Measurements from ENCODE around the gene ITM2C. TPM values are rescaled to one million over a fixed set of nuclear protein-coding genes. Genes with fewer than 3 reads are reported as not detected.

The ITM2C gene
- polyA plus RNA-seq (ENCODE audit: insufficient read length), result 836 TPM
- long read RNA-seq, donor 1, transcript ITM2C-210 (1 exons, 501 nt), result minor isoform, 164 of 741 reads
- long read RNA-seq, donor 1, transcript ITM2C-202 (6 exons, 2,078 nt), result major isoform, 435 of 741 reads
- long read RNA-seq, donor 1, transcript ITM2C-203 (5 exons, 1,889 nt), result minor isoform, 9 of 741 reads
- long read RNA-seq, donor 1, partial matches to known transcripts, result 75 of 741 reads
- long read RNA-seq, donor 1, other reads (novel, unspliced or antisense), result 54 of 741 reads
- long read RNA-seq, donor 2, transcript ITM2C-202 (6 exons, 2,078 nt), result major isoform, 340 of 511 reads
- long read RNA-seq, donor 2, transcript ITM2C-203 (5 exons, 1,889 nt), result minor isoform, 7 of 511 reads
- long read RNA-seq, donor 2, transcript ITM2C-210 (1 exons, 501 nt), result minor isoform, 96 of 511 reads
- long read RNA-seq, donor 2, partial matches to known transcripts, result 35 of 511 reads
- long read RNA-seq, donor 2, other reads (novel, unspliced or antisense), result 30 of 511 reads
- long read RNA-seq, donor 3, transcript ITM2C-202 (6 exons, 2,078 nt), result major isoform, 252 of 484 reads
- long read RNA-seq, donor 3, transcript ITM2C-210 (1 exons, 501 nt), result minor isoform, 143 of 484 reads
- long read RNA-seq, donor 3, partial matches to known transcripts, result 61 of 484 reads
- long read RNA-seq, donor 3, other reads (novel, unspliced or antisense), result 28 of 484 reads
- long read RNA-seq, donor 4, transcript ITM2C-202 (6 exons, 2,078 nt), result minor isoform, 10 of 58 reads
- long read RNA-seq, donor 4, transcript ITM2C-210 (1 exons, 501 nt), result major isoform, 35 of 58 reads
- long read RNA-seq, donor 4, partial matches to known transcripts, result 13 of 58 reads
- long read RNA-seq, donor 4, other reads (novel, unspliced or antisense), result 0 of 58 reads
- long read RNA-seq, donor 5, transcript ITM2C-202 (6 exons, 2,078 nt), result major isoform, 631 of 994 reads
- long read RNA-seq, donor 5, transcript ITM2C-210 (1 exons, 501 nt), result minor isoform, 228 of 994 reads
- long read RNA-seq, donor 5, transcript ITM2C-203 (5 exons, 1,889 nt), result minor isoform, 13 of 994 reads
- long read RNA-seq, donor 5, transcript ITM2C-201 (5 exons, 1,888 nt), result minor isoform, 5 of 994 reads
- long read RNA-seq, donor 5, partial matches to known transcripts, result 39 of 994 reads
- long read RNA-seq, donor 5, other reads (novel, unspliced or antisense), result 78 of 994 reads
- long read RNA-seq, donor 6, transcript ITM2C-202 (6 exons, 2,078 nt), result major isoform, 451 of 744 reads
- long read RNA-seq, donor 6, transcript ITM2C-210 (1 exons, 501 nt), result minor isoform, 157 of 744 reads
- long read RNA-seq, donor 6, transcript ITM2C-203 (5 exons, 1,889 nt), result minor isoform, 12 of 744 reads
- long read RNA-seq, donor 6, partial matches to known transcripts, result 73 of 744 reads
- long read RNA-seq, donor 6, other reads (novel, unspliced or antisense), result 49 of 744 reads
- long read RNA-seq, donor 7, transcript ITM2C-203 (5 exons, 1,889 nt), result minor isoform, 12 of 823 reads
- long read RNA-seq, donor 7, transcript ITM2C-210 (1 exons, 501 nt), result minor isoform, 156 of 823 reads
- long read RNA-seq, donor 7, transcript ITM2C-202 (6 exons, 2,078 nt), result major isoform, 512 of 823 reads
- long read RNA-seq, donor 7, partial matches to known transcripts, result 72 of 823 reads
- long read RNA-seq, donor 7, other reads (novel, unspliced or antisense), result 68 of 823 reads
- long read RNA-seq, donor 8, transcript ITM2C-210 (1 exons, 501 nt), result minor isoform, 40 of 207 reads
- long read RNA-seq, donor 8, transcript ITM2C-202 (6 exons, 2,078 nt), result major isoform, 142 of 207 reads
- long read RNA-seq, donor 8, partial matches to known transcripts, result 0 of 207 reads
- long read RNA-seq, donor 8, other reads (novel, unspliced or antisense), result 23 of 207 reads

GRCh38 chr2:230864605-230865306 lies at the start of gene ITM2C:
Gene ITM2C (plus strand): TSS chr2:230864942. CDS start chr2:230865026, 84 bp downstream.
- no peak for DNase-seq

- no peak for DNase-seq
Observed at GRCh38 chr2:230815088-230815487, 49.7 kb upstream of the ITM2C start.

GRCh38 chr2:230816735-230817134 lies 48.0 kb upstream of the ITM2C start:
- no peak for DNase-seq

GRCh38 chr2:230819433-230819832 lies 45.3 kb upstream of the ITM2C start:
- no peak for DNase-seq

DNA sequence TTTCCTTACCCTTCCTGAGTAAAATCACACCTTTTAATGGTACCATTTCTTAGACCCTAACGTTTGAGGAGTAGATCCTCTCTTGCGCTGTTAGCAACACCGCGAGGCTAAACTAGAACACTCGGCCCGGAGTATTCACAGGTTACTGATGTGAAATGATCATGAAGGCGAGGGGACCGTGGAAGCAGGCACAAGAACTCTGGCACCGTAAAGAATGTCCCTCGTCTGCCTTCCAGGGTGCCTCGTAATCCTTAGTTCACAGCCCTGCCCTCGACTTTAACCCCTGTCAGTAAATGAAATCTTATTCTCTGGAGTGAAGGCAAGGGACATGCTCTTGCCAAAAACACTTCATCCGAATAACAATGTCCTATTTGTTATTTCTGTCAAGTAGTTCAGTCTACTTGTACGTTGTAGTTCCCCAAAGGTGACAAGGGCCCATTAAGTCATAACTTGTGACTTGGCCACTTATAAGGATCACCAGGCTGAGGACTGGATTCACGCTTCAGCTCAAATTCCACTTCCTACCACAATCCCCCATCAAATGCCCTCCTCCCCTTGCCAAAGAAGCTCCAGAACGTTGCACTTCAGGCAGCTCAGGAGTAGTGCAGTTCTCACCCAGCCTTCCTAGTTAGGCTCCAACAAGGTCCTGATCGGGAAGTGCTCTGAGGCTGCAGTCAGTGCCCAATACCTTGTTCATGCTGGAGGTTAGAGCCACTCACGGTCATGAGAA lies 43.3 kb upstream of the ITM2C start:
- no peak for DNase-seq

- no peak for DNase-seq
Observed at GRCh38 chr2:230821991-230822520, 42.7 kb upstream of the ITM2C start.

DNA sequence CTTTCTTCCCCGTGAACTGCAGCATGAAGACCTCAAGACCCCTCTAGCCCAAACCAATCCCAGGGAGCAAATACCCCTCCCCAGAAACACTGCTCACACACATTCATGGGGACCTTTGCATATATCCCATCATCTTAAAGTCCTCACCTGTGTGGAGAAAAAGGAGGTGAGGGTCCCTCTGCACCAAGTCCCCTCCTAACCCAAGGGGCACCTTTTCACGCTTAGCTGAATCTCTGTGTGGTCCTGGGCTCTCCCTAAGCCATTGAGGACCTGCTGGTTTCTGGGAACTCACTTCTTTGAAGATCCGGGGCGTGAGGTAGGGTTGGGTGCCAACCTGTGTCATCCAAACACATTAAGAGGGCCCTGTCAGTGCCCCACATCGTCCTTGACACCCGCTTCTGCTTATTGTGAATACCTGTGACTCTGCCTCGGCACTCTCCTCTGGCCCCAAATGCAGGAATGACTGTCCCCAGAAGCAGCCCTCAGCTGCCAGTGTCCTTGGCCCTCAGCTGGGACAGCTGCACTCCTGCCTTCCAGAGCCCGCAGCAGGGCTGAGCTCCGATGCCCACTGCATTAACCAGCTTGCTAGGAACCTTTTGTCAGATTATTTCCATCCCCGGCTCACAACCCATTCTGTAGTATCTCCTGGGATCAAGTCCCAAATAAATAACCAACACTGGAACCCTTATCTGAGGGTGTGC lies 41.3 kb upstream of the ITM2C start:
- no peak for DNase-seq

GRCh38 chr2:230824406-230824978 lies 40.2 kb upstream of the ITM2C start:
- DNase-seq, result peak; percentile 90

GRCh38 chr2:230825354-230825753 lies 39.4 kb upstream of the ITM2C start:
- no peak for DNase-seq

- no peak for DNase-seq
Observed at GRCh38 chr2:230827774-230828271, 36.9 kb upstream of the ITM2C start.

- DNase-seq, result no peak
Observed at GRCh38 chr2:230828272-230828961, 36.3 kb upstream of the ITM2C start.

GRCh38 chr2:230829293-230829692 lies 35.4 kb upstream of the ITM2C start:
- no peak for DNase-seq

DNA sequence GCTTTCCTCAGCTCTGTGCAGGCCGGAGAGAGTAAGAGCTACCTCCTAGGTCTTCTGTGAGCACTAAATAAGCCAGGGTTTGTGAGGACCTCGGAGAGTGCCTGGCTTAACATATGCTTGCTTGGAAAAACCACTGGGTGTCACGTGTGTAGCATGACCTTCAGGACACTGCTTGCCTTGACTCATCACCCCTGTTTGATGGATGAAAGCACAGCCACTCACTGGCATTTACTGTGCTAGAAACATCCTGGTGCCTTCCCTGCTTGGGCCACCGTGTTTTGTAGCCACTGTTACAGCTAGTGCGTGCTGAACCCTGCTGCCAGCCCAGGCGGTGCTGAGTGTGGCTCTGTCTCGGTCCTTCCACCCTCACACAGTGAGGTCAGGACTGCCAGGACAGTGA lies 34.8 kb upstream of the ITM2C start:
- no peak for DNase-seq

GRCh38 chr2:230830428-230830827 lies 34.3 kb upstream of the ITM2C start:
- no peak for DNase-seq

- DNase-seq, result no peak
Observed at GRCh38 chr2:230840301-230840700, 24.4 kb upstream of the ITM2C start.

- no peak for DNase-seq
Observed at GRCh38 chr2:230842473-230842872, 22.3 kb upstream of the ITM2C start.

- DNase-seq, result no peak
Observed at GRCh38 chr2:230843132-230843531, 21.6 kb upstream of the ITM2C start.

All from left kidney (tissue), 8 donors.